ENCODE data around the gene PHKA2. TPM values are rescaled to one million over a fixed set of nuclear protein-coding genes. Genes with fewer than 3 reads are reported as not detected.

The PHKA2 gene
- total RNA-seq, 1 experiment from 2014 or later = 43.0 TPM

DNA sequence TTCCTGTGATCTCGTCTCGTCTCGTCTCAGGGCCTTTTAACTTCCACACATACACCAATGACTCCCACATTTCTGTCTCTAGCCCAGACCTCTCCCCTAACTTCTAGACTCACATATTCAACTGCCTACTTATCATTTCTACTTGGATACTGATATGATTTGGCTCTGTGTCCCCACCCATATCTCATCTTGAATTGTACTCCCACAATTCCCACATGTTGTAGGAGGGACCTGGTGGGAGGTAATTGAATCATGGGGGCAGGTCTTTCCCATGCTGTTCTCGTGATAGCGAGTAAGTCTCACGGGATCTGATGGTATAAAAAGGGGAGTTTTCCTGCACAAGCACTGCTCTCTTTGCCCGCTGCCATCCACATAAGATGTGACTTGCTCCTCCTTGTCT lies 8.9 kb downstream of the PHKA2 start:
- DNase-seq = no peak
- Mint-ChIP-seq H3K27ac (ENCODE audit: unreplicated experiment) (no peak overlapping the region), H3K36me3 (ENCODE audit: insufficient read depth, unreplicated experiment) (no peaks in the 10 kb centered on the region), H3K9me3 (ENCODE audit: unreplicated experiment) (no peaks in the 10 kb centered on the region), H3K27me3 (ENCODE audit: insufficient read depth, unreplicated experiment) (no peaks in the 10 kb centered on the region), H3K4me3 (ENCODE audit: unreplicated experiment) (no peak overlapping the region), H3K4me1 (ENCODE audit: low read depth, unreplicated experiment) (peaks cover 14% of the 10 kb centered on the region)
- H3K27me3 ChIP-seq (replicated peaks; ENCODE audit: control insufficient read depth, insufficient read depth, low read length) = no peaks in the 10 kb centered on the region
- no peaks in the 10 kb centered on the region for H3K4me1 ChIP-seq
- POLR2A ChIA-PET = no interaction called here
- H3K9me3 ChIP-seq = no peaks in the 10 kb centered on the region
- TF ChIP-seq, protein P1, sequence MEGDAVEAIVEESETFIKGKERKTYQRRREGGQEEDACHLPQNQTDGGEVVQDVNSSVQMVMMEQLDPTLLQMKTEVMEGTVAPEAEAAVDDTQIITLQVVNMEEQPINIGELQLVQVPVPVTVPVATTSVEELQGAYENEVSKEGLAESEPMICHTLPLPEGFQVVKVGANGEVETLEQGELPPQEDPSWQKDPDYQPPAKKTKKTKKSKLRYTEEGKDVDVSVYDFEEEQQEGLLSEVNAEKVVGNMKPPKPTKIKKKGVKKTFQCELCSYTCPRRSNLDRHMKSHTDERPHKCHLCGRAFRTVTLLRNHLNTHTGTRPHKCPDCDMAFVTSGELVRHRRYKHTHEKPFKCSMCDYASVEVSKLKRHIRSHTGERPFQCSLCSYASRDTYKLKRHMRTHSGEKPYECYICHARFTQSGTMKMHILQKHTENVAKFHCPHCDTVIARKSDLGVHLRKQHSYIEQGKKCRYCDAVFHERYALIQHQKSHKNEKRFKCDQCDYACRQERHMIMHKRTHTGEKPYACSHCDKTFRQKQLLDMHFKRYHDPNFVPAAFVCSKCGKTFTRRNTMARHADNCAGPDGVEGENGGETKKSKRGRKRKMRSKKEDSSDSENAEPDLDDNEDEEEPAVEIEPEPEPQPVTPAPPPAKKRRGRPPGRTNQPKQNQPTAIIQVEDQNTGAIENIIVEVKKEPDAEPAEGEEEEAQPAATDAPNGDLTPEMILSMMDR (IDR thresholded peaks at IDR 0.05; ENCODE audit: insufficient read depth in 1 of 2, low read depth in 1 of 2, low read length in 1 of 2, severe bottlenecking in 1 of 2, unreplicated experiment in 1 of 2) = no peak
- H3K36me3 ChIP-seq (ENCODE audit: control insufficient read depth, insufficient read depth, low read length) = no peaks in the 10 kb centered on the region
- intact Hi-C loops (cut with micrococcal nuclease; ENCODE audit: unreplicated experiment) = no loop called here
- H3K4me3 ChIP-seq (ENCODE audit: low read depth, low read length) = no peak overlapping the region
- CTCF ChIA-PET = interaction anchor here (0.7 kb wide), 1 partner anchor 131 kb away, joined by 3 read pairs; no protein-coding TSS in a partner anchor
- BruUV-seq (replicated peaks) = no TSS peak

DNA sequence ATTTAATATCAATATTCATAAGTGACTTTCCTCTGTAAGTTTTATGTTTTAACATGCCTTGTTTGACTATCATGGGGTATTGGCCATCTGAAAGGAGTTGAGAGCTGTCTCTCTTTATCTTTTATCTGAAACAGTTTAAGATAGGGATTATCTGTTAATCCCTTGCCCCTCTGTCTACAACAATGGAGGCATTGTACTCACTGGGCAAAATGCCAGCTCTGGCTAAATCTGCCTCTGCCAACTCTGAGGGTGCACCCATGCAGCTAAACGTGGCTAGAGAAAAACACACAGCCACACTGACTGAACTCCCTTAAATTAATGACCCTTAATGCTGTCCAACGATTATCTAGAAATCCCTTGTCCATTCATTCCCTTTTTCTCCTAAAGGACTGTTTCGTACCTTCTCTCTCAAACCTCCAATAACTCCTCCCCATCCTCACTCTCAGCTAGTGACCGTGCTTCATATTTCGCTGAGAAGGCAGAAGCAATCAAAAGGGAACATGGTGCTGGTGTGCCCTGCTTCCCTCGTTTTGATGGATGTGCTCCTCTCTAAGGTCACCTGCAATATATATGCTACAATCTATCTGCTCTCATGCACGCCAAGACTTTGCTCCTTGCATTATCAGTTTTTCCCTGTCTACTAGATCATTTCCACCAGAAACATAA lies 10.3 kb downstream of the PHKA2 start:
- H3K36me3 ChIP-seq (ENCODE audit: control insufficient read depth, insufficient read depth, low read length) = no peaks in the 10 kb centered on the region
- no TSS peak for BruUV-seq (replicated peaks)
- H3K4me3 Mint-ChIP-seq (ENCODE audit: unreplicated experiment) = no peak overlapping the region
- no peaks in the 10 kb centered on the region for H3K27me3 Mint-ChIP-seq (ENCODE audit: insufficient read depth, unreplicated experiment)
- no peaks in the 10 kb centered on the region for H3K4me1 ChIP-seq
- H3K27me3 ChIP-seq (replicated peaks; ENCODE audit: control insufficient read depth, insufficient read depth, low read length) = no peaks in the 10 kb centered on the region
- CTCF ChIA-PET = no interaction called here
- no peaks in the 10 kb centered on the region for H3K9me3 ChIP-seq
- intact Hi-C loops (cut with micrococcal nuclease; ENCODE audit: unreplicated experiment) = no loop called here
- H3K4me1 Mint-ChIP-seq (ENCODE audit: low read depth, unreplicated experiment) = peaks cover 14% of the 10 kb centered on the region
- TF ChIP-seq, protein P1 (IDR thresholded peaks at IDR 0.05; ENCODE audit: insufficient read depth in 1 of 2, low read depth in 1 of 2, low read length in 1 of 2, severe bottlenecking in 1 of 2, unreplicated experiment in 1 of 2) = no peak
- POLR2A ChIA-PET = no interaction called here
- DNase-seq = no peak
- no peaks in the 10 kb centered on the region for H3K36me3 Mint-ChIP-seq (ENCODE audit: insufficient read depth, unreplicated experiment)
- H3K4me3 ChIP-seq (ENCODE audit: low read depth, low read length) = no peak overlapping the region
- no peak overlapping the region for H3K27ac Mint-ChIP-seq (ENCODE audit: unreplicated experiment)
- H3K9me3 Mint-ChIP-seq (ENCODE audit: unreplicated experiment) = no peaks in the 10 kb centered on the region

DNA sequence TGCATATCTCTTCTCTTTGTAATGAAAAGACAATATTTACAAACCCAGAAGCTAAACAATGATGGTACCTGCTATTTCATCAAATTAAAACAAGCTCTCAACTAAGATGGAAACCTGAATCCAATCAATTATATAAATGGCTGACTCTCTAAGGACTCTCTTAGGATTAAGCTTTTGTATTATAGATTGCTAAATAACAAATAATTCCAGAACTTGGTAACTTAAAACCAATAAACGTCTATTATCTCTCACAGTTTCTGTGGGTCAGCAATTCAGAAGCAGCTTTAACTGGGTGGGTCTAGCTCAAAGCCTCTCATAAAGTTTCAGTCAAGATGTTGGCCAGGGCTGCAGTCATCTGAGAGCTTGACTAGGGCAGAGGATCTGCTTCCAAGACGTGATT lies 12.4 kb downstream of the PHKA2 start:
- no TSS peak for BruUV-seq (replicated peaks)
- intact Hi-C loops (cut with micrococcal nuclease; ENCODE audit: unreplicated experiment) = no loop called here
- Mint-ChIP-seq H3K27me3 (ENCODE audit: insufficient read depth, unreplicated experiment) (no peaks in the 10 kb centered on the region), H3K4me3 (ENCODE audit: unreplicated experiment) (no peak overlapping the region), H3K9me3 (ENCODE audit: unreplicated experiment) (no peaks in the 10 kb centered on the region), H3K27ac (ENCODE audit: unreplicated experiment) (no peak overlapping the region), H3K36me3 (ENCODE audit: insufficient read depth, unreplicated experiment) (no peaks in the 10 kb centered on the region), H3K4me1 (ENCODE audit: low read depth, unreplicated experiment) (peaks cover 23% of the 10 kb centered on the region)
- no peaks in the 10 kb centered on the region for H3K4me1 ChIP-seq
- CTCF ChIA-PET = no interaction called here
- no peaks in the 10 kb centered on the region for H3K27me3 ChIP-seq (replicated peaks; ENCODE audit: control insufficient read depth, insufficient read depth, low read length)
- POLR2A ChIA-PET = no interaction called here
- DNase-seq = no peak
- H3K9me3 ChIP-seq = no peaks in the 10 kb centered on the region
- no peaks in the 10 kb centered on the region for H3K36me3 ChIP-seq (ENCODE audit: control insufficient read depth, insufficient read depth, low read length)
- no peak overlapping the region for H3K4me3 ChIP-seq (ENCODE audit: low read depth, low read length)
- TF ChIP-seq, protein P1 (IDR thresholded peaks at IDR 0.05; ENCODE audit: insufficient read depth in 1 of 2, low read depth in 1 of 2, low read length in 1 of 2, severe bottlenecking in 1 of 2, unreplicated experiment in 1 of 2) = no peak
